T-helper 2 cell treated with Interferon-gamma antibody and Interleukin-4, amounts not matched to agents 5 μg/mL and 100 μg/mL, for 36 hours (primary cell): ENCODE data around the gene RPLP1.

Source experiments
- DNase-seq: peaks from one replicate; pipeline ENCODE4 v3.0.0; 2021; ENCODE audit warnings: low spot score
- H3K27ac Mint-ChIP-seq: one replicate; pipeline ENCODE4 v1.8.0; 2021; ENCODE audit warnings: mild to moderate bottlenecking, mixed read lengths
- H3K27me3 Mint-ChIP-seq: one replicate; pipeline ENCODE4 v1.8.0; 2021; ENCODE audit warnings: low read depth, mixed read lengths
- H3K36me3 Mint-ChIP-seq: one replicate; pipeline ENCODE4 v1.8.0; 2021; ENCODE audit warnings: low read depth, mixed read lengths
- H3K4me1 Mint-ChIP-seq: one replicate; pipeline ENCODE4 v1.8.0; 2021; ENCODE audit warnings: low read depth, mixed read lengths
- H3K4me3 Mint-ChIP-seq: one replicate; pipeline ENCODE4 v1.8.0; 2022; ENCODE audit warnings: mild to moderate bottlenecking, moderate library complexity, mixed read lengths
- H3K9me3 Mint-ChIP-seq: one replicate; pipeline ENCODE4 v1.8.0; 2021; ENCODE audit warnings: mixed read lengths

RPLP1 gene

GRCh38 chr15:69502470-69503045, 49.9 kb downstream of the RPLP1 start:
- Mint-ChIP-seq H3K4me3 (no peak overlapping the region), H3K4me1 (no peaks in the 10 kb centered on the region), H3K9me3 (no peaks in the 10 kb centered on the region), H3K27ac (no peak overlapping the region), H3K27me3 (no peaks in the 10 kb centered on the region), H3K36me3 (no peaks in the 10 kb centered on the region)
- DNase-seq = no peak

GRCh38 chr15:69504352-69505040, 51.9 kb downstream of the RPLP1 start:
- no peak overlapping the region for H3K4me3 Mint-ChIP-seq
- H3K4me1 Mint-ChIP-seq = peaks cover 3% of the 10 kb centered on the region
- no peaks in the 10 kb centered on the region for H3K36me3 Mint-ChIP-seq
- H3K9me3 Mint-ChIP-seq = no peaks in the 10 kb centered on the region
- H3K27me3 Mint-ChIP-seq = no peaks in the 10 kb centered on the region
- DNase-seq = no peak
- no peak overlapping the region for H3K27ac Mint-ChIP-seq
